GM12864 (cell line): Measurements from ENCODE around the gene SIN3A.
"Not testable (repeated sequence)": the region's sequence is repeated elsewhere in the genome, so short reads cannot be mapped to it uniquely, and the experiment has no call there.

ENCODE experiments used
- DNase-seq: peaks from one replicate; pipeline ENCODE4 v3.0.0-alpha.2; 2011; ENCODE audit warnings: low read depth
- H3K4me3 ChIP-seq: 2 replicates; pipeline ENCODE4 v1.5.1; 2011; ENCODE audit warnings: mild to moderate bottlenecking, low read depth, low read length, control low read depth
- TF ChIP-seq, protein P1 (sequence below): IDR thresholded peaks from 2 replicates; pipeline ENCODE4 v1.5.1; 2011; ENCODE audit warnings: low read depth, mild to moderate bottlenecking, moderate library complexity, low read length, control low read depth, inconsistent platforms; ENCODE audit errors: missing control alignments

Gene SIN3A

DNA sequence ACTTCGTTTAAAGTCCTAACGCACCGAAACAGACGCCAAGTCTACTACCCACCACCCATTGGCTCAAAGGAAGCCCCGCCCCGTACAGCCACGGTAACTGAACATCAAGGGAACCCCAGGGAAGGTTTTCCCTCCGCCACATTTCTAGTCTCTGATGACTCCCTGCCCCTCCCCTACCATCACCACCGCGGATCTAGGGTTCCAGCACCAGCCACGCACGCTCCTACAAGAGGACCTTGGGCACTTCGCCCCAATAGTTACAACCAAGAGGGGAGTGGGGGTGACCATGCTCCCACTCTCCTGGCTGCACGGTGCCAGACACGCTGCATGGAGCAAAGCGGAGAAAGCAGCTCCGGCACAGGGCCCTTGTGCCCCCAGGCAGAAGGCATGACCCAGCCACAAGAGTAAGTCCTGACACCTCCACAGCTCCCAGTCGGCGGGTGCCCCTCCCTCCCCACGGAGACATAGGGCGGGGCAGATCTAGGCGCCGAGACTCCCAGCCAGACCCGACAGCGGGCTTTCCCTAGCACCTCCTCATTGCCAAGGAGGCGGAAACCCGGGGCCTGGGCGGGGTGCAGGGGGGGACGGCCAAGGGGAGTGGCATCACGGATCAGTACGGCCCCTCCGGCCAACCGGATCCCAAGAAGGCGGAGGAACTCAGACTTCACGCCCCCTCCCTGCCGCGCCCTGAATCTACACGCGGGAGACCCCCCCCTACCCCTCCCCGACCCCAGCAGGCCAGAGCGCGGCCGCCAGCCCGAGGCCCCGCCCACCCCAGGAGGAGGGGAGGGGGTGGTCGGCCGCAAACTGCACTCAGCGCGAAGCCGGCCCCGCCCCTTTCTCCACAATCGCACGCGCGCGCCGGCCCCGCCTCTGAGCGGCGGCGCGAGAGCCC lies 936 bp downstream of the SIN3A start:
- peak; percentile 89 for DNase-seq
- peak overlapping the region; percentile 73 for H3K4me3 ChIP-seq
- TF ChIP-seq, protein P1, sequence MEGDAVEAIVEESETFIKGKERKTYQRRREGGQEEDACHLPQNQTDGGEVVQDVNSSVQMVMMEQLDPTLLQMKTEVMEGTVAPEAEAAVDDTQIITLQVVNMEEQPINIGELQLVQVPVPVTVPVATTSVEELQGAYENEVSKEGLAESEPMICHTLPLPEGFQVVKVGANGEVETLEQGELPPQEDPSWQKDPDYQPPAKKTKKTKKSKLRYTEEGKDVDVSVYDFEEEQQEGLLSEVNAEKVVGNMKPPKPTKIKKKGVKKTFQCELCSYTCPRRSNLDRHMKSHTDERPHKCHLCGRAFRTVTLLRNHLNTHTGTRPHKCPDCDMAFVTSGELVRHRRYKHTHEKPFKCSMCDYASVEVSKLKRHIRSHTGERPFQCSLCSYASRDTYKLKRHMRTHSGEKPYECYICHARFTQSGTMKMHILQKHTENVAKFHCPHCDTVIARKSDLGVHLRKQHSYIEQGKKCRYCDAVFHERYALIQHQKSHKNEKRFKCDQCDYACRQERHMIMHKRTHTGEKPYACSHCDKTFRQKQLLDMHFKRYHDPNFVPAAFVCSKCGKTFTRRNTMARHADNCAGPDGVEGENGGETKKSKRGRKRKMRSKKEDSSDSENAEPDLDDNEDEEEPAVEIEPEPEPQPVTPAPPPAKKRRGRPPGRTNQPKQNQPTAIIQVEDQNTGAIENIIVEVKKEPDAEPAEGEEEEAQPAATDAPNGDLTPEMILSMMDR: no peak

GRCh38 chr15:75449585-75450306 lies 1.7 kb downstream of the SIN3A start:
- TF ChIP-seq, protein P1: no peak
- H3K4me3 ChIP-seq: peak overlapping the region; percentile 73
- no peak for DNase-seq

DNA sequence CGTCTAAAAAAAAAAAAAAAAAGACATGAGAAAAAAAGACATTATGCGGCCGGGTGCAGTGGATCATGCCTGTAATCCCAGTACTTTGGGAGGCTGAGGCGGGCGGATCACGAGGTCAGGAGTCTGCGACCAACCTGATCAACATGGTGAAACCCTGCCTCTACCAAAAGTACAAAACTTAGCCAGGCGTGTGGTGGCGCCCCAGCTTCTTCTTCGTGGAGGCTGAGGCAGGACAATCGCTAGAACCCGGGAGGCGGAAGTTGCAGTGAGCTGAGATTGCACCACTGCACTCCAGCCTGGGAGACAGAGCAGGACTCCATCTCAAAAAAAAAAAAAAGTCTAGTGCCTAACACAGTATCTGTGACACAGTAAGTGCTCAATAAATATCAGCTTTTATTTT lies 3.3 kb downstream of the SIN3A start:
- not testable (repeated sequence) for DNase-seq, H3K4me3 ChIP-seq

DNA sequence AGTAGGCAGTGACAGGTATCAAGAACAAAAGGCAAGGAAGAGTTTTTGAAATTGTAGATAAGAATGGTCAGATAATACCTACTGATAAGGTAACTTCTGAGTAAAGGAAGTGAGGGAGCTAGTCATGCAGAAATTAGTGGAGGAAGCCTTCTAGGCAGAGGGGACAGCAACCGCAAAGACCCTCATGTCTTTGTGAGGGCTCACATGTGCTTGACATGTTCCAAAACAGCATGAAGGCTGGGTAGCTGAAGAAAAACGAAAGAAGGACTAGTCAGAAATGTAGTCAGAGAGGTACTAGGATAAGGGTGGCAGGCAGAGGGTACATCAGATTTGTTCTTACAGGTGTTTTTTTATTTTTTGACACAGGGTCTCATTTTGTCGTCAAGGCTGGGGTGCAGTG lies 5.3 kb downstream of the SIN3A start:
- TF ChIP-seq, protein P1: no peak
- DNase-seq: no peak
- H3K4me3 ChIP-seq: no peak overlapping the region; the same call in 1 of the 2 replicates

GRCh38 chr15:75445324-75445723 lies 6.2 kb downstream of the SIN3A start:
- DNase-seq, H3K4me3 ChIP-seq: not testable (repeated sequence)

GRCh38 chr15:75443972-75444453 lies 7.5 kb downstream of the SIN3A start:
- H3K4me3 ChIP-seq, DNase-seq: not testable (repeated sequence)

DNA sequence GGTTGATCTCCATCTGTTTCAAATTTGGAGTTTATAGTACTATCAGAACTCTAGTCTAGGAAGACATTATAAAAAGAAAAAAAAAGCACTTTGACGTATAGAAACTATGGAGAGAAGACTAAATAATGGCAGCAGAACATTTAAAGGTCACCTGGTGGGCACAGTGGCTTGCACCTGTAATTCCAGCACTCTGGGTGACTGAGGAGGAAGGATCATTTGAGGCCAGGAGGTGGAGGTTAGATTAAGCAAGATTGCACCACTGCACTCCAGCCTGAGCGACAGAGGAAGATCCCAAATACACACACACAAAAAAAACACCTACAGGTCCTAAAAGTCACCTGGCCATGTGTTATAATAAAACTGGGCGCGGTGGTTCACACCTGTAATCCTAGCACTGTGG lies 13.8 kb downstream of the SIN3A start:
- no peak for DNase-seq
- H3K4me3 ChIP-seq: no peak overlapping the region
- TF ChIP-seq, protein P1: no peak

DNA sequence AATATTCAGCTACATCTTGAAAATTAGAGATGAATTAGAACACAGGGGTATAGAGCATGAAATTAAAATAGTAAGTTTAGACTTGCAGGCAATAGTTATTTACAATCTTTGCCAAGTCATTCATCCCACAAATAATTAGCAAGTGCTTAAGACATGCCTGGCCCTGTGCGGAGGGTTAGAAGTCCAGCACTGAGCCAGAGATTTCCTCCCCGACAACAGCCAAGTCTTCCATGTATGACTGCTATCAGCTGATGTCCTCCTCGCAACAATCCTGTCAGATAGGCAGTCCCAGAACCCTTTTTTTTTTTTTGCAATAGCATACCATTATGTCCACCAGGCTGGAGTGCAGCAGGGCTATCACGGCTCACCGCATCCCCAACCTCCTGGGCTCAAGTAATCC lies 14.6 kb downstream of the SIN3A start:
- DNase-seq: no peak
- TF ChIP-seq, protein P1: no peak

More for the DNA sequence above, 14.6 kb downstream of the SIN3A start:
- no peak overlapping the region for H3K4me3 ChIP-seq
